ENCODE results near the gene RASSF1.
"Not testable (repeated sequence)": the region's sequence is repeated elsewhere in the genome, so short reads cannot be mapped to it uniquely, and the experiment has no call there.

Gene RASSF1

DNA sequence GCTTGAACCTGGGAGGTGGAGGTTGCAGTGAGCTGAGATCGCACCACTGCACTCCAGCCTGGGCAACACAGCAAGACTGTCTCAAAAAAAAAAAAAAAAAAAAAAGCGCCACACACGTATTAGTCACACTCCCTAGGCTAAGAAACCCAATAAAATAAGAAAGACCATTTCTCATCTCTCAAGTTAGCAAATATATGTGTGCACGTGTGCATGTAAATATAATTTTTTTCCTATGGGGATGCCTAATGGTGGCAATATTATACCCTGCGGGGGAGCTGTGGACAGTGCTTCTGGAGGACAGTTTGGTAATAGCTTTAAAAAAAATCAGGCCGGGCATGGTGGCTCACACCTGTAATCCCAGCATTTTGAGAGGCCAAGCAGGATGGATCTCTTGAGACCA, 56.5 kb downstream of the RASSF1 start:
- not testable (repeated sequence) for DNase-seq (ENCODE audit: low read depth in 2 of 2)
